Measurements from ENCODE around the gene NDEL1.

The NDEL1 gene

GRCh38 chr17:8474826-8475225 lies 39.1 kb downstream of the NDEL1 start:
- no peak for TF ChIP-seq CTCF (IDR thresholded peaks at IDR 0.05; ENCODE audit: low read depth, low read length, missing control alignments)
- no peak for DNase-seq (ENCODE audit: low read depth)
- H3K4me3 ChIP-seq (ENCODE audit: low read depth, low read length), result no peak overlapping the region

- H3K4me3 ChIP-seq (ENCODE audit: low read depth, low read length), result no peak overlapping the region
- TF ChIP-seq CTCF (IDR thresholded peaks at IDR 0.05; ENCODE audit: low read depth, low read length, missing control alignments), result no peak
- no peak for DNase-seq (ENCODE audit: low read depth)
Observed at GRCh38 chr17:8475227-8475626, 39.5 kb downstream of the NDEL1 start.

- no peak overlapping the region for H3K4me3 ChIP-seq (ENCODE audit: low read depth, low read length)
- no peak for DNase-seq (ENCODE audit: low read depth)
- TF ChIP-seq CTCF (IDR thresholded peaks at IDR 0.05; ENCODE audit: low read depth, low read length, missing control alignments), result no peak
Observed at GRCh38 chr17:8475781-8476180, 40.1 kb downstream of the NDEL1 start.

GRCh38 chr17:8476741-8477140 lies 41.1 kb downstream of the NDEL1 start:
- no peak for TF ChIP-seq CTCF (IDR thresholded peaks at IDR 0.05; ENCODE audit: low read depth, low read length, missing control alignments)
- H3K4me3 ChIP-seq (ENCODE audit: low read depth, low read length), result no peak overlapping the region

GRCh38 chr17:8477171-8477570 lies 41.5 kb downstream of the NDEL1 start:
- no peak for DNase-seq (ENCODE audit: low read depth)
- no peak overlapping the region for H3K4me3 ChIP-seq (ENCODE audit: low read depth, low read length)
- TF ChIP-seq CTCF (IDR thresholded peaks at IDR 0.05; ENCODE audit: low read depth, low read length, missing control alignments), result no peak

More at GRCh38 chr17:8476741-8477140, 41.1 kb downstream of the NDEL1 start:
- DNase-seq (ENCODE audit: low read depth), result no peak

GRCh38 chr17:8477715-8478441 lies 42.2 kb downstream of the NDEL1 start:
- TF ChIP-seq CTCF (IDR thresholded peaks at IDR 0.05; ENCODE audit: low read depth, low read length, missing control alignments), result no peak
- H3K4me3 ChIP-seq (ENCODE audit: low read depth, low read length), result no peak overlapping the region
- DNase-seq (ENCODE audit: low read depth), result no peak

GRCh38 chr17:8479431-8479947 lies 43.8 kb downstream of the NDEL1 start:
- DNase-seq (ENCODE audit: low read depth), result no peak
- TF ChIP-seq CTCF (IDR thresholded peaks at IDR 0.05; ENCODE audit: low read depth, low read length, missing control alignments), result no peak
- H3K4me3 ChIP-seq (ENCODE audit: low read depth, low read length), result no peak overlapping the region
